AG04449 (cell line): ENCODE data around the gene UROC1.

Source experiments
- CTCF ChIA-PET: fragments of 350-600 bp; formaldehyde crosslinking; extraction: SDS; loops from one replicate; lab custom pipeline; 2021; ENCODE audit warnings: antibody characterized with exemption; lab: Yijun Ruan, JAX
- POLR2A ChIA-PET: fragments of 400-600, 350-600 bp; formaldehyde crosslinking; extraction: SDS; loops from one replicate; lab custom pipeline; 2020; ENCODE audit warnings: antibody characterized with exemption, inconsistent platforms; lab: Yijun Ruan, JAX
- DNase-seq: peaks from one replicate; pipeline ENCODE4 v3.0.0-alpha.2; 2010; ENCODE audit warnings: low read depth, low spot score
- H3K4me3 ChIP-seq: 2 replicates; pipeline ENCODE4 v1.5.1; 2011; ENCODE audit warnings: low read depth, mild to moderate bottlenecking, control low read depth, low read length
- TF ChIP-seq, protein P1 (sequence below): IDR thresholded peaks from one replicate; pipeline ENCODE4 v1.5.1; 2011; ENCODE audit warnings: mild to moderate bottlenecking, moderate library complexity, low read length, control low read depth, inconsistent platforms; ENCODE audit not compliant: insufficient read depth; ENCODE audit errors: missing control alignments

Gene UROC1

DNA sequence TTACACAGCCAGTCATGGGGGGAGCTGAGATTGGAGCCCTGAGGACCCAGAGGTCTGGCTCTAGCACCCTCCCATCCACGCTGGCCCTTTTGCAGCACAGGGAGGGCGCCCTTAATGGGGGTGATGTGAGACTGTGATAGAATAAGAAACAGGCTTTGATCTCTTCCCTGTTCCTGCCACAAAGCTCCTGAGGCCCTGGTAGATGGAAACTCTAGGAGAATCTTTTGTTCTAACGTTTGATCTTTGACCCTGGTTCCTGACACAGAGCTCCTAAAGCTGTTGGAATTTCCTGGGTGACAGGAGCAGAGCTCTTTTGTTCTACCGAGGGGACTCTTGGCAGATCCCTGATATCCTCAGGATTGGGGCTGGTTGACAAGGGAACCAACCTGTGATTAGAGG lies 1.2 kb upstream of the UROC1 start:
- POLR2A ChIA-PET = interaction anchor here (0.7 kb wide), 1 partner anchor 8 kb away, joined by 3 read pairs; no protein-coding TSS in a partner anchor
- DNase-seq = no peak
- CTCF ChIA-PET = interaction anchor here (1.0 to 5.7 kb wide), 8 partner anchors 7 to 1030 kb away, joined by 3 to 68 read pairs (median 4); no protein-coding TSS in a partner anchor
- H3K4me3 ChIP-seq = no peak overlapping the region
- TF ChIP-seq, protein P1, sequence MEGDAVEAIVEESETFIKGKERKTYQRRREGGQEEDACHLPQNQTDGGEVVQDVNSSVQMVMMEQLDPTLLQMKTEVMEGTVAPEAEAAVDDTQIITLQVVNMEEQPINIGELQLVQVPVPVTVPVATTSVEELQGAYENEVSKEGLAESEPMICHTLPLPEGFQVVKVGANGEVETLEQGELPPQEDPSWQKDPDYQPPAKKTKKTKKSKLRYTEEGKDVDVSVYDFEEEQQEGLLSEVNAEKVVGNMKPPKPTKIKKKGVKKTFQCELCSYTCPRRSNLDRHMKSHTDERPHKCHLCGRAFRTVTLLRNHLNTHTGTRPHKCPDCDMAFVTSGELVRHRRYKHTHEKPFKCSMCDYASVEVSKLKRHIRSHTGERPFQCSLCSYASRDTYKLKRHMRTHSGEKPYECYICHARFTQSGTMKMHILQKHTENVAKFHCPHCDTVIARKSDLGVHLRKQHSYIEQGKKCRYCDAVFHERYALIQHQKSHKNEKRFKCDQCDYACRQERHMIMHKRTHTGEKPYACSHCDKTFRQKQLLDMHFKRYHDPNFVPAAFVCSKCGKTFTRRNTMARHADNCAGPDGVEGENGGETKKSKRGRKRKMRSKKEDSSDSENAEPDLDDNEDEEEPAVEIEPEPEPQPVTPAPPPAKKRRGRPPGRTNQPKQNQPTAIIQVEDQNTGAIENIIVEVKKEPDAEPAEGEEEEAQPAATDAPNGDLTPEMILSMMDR = no peak

DNA sequence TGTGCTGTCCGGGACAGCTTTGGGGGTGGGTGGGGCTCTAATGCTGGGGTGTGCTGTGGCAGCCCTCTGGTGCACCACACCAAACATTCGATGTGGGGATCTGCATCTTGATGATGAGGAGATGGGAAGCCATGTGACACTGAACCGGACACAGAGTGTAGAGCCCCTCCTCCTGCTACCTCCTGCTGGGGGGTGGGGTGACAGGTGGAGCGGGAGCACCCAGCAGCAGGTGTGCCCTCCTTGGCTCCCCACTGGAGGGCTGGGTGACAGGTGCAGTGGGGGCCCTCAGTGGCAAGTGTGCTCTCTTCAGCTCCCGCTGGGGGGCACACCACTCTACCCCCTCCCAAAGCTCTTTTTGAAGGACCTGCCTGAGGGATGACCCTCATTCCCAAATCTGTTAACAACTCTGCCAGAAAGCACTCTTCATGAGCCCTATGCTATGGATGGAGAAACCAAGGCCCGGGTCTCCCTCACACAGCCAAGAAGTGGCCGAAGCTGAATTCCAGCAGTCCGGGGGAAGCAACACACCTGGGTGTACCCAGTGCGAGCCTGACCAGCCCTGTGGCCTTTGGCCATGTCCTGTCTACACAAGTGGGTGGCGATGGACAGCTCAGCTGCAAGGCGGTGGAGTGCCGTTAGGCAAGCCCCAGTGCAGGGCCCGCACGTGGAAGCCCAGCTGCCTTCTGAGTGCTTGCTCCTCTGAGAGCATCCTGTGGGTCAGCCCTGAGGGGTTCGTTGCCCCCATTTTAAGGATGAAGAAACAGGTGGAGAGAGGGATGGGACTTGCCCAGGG lies 609 bp upstream of the UROC1 start:
- H3K4me3 ChIP-seq = no peak overlapping the region
- CTCF ChIA-PET = interaction anchor here (1.0 to 5.7 kb wide), 7 partner anchors 6 to 1030 kb away, joined by 3 to 68 read pairs (median 4); no protein-coding TSS in a partner anchor
- TF ChIP-seq, protein P1 = no peak
- POLR2A ChIA-PET = interaction anchor here (0.7 kb wide), 1 partner anchor 9 kb away, joined by 3 read pairs; no protein-coding TSS in a partner anchor
- DNase-seq = no peak

DNA sequence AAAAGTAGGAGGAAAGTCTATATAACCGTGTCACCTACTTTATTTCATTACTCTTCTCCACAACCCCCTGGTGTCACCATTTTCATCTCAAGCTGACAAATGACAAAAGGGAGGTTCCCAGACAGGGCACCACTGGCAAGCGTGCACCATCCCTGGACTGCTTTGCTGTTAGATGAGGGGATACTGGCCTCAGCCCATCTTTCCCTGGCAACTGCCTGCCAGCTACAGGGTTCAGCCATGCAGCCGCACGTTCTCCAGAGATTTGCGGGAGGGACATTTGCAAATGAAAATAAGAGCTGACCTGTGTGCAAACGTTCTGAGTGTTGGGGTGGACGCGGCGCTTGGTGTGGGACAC lies 660 bp downstream of the UROC1 start:
- ChIA-PET CTCF (no interaction called here), POLR2A (no interaction called here)
- H3K4me3 ChIP-seq = no peak overlapping the region
- TF ChIP-seq, protein P1 = no peak
- no peak for DNase-seq

DNA sequence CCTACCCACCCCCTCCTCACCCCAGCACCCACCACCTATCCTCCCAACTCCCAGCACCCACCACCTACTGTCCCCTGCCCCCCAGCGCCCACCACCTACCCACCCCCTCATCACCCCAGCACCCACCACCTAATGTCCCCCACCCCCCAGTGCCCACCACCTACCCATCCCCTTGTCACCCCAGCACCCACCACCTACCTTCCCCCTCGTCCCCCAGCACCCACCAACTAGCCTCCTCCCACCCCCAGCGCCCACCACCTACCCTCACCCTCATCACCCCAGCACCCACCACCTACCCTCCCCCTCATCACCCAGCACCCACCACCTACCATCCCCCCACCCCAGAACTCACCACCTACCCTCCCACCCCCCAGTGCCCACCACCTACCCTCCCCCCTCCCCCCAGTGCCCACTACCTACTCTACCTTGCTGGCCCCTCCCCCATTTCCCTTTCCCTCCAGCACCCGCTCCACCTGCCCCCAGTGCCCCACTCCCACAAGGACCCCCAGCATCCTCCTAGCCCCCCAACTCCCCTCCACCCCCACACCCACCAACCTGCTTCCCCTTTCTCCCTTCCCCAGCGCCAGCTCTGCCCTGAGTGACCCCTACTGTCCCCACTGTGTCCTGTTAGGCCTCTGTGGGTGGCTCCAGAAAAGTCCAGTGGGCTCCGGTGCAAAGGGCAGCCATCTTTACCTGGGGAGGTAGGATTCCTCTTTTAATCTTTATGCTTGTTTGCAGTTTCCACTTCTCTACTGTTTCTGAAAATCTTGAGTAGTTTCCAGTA lies 1.2 kb downstream of the UROC1 start:
- no peak for DNase-seq
- TF ChIP-seq, protein P1 = no peak
- POLR2A ChIA-PET = no interaction called here
- H3K4me3 ChIP-seq = no peak overlapping the region
- CTCF ChIA-PET = no interaction called here

DNA sequence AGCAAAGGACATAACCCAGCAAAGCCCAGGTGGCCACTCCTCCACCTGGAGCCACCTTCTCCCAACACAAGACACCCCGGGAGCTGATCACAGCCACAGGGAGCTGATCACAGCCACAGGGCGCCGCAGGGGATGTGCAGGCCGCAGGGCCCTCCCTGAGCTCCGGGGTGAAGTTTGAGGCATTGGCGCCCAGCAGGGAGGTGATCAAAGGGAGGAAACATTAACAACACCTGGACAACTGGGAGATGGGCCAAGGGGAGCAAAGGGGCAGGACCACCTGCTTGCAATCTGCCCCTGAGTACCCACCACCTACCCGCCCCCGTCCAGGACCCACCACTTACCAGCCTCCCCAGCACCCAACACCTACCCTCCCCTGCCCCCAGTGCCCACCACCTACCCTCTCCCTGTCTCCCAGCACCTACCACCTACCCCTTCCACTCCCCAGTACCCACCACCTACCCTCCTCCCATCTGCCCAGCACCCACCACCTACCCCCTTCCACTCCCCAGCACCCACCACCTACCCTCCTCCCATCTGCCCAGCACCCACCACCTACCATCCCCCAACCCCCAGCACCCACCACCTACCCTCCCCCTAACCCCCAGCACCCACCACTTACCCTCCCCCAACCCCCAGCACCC lies 2.4 kb downstream of the UROC1 start:
- CTCF ChIA-PET = no interaction called here
- no peak for DNase-seq
- no peak overlapping the region for H3K4me3 ChIP-seq
- TF ChIP-seq, protein P1 = no peak
- POLR2A ChIA-PET = no interaction called here
